IMR-90 (cell line): Measurements from ENCODE around the gene LRP1B. TPM values are rescaled to one million over a fixed set of nuclear protein-coding genes. Genes with fewer than 3 reads are reported as not detected.

ENCODE experiments used
- ATAC-seq: fragments of 200-7000 bp; cut with Tn5 transposase; 2 replicates; pipeline ENCODE4 v1.9.1; 2020; ENCODE audit warnings: low read depth, mild to moderate bottlenecking, moderate library complexity
- BruUV-seq: library from RNA; stranded (reverse); fragments of 400-500 nt; replicated peaks from 2 replicates; lab custom pipeline; 2021; lab: Mats Ljungman, UMichigan
- CTCF ChIA-PET: fragments of 300-600 bp; formaldehyde crosslinking; extraction: SDS; loops from one replicate; lab custom pipeline; 2021; ENCODE audit warnings: antibody characterized with exemption; lab: Yijun Ruan, JAX
- POLR2A ChIA-PET: fragments of 300-600 bp; sonication (Branson Sonifier 250); formaldehyde crosslinking; loops from one replicate; lab custom pipeline; 2022; ENCODE audit warnings: antibody characterized with exemption; ENCODE audit not compliant: unreplicated experiment; lab: Charles Lee
- DNase-seq: peaks from one replicate; pipeline ENCODE4 v3.0.0; 2013
- H2AFZ ChIP-seq: replicated peaks from 2 replicates; pipeline ENCODE3; 2013; ENCODE audit warnings: low read length, mild to moderate bottlenecking; ENCODE audit not compliant: poor library complexity
- H2AK5ac ChIP-seq: 2 replicates; pipeline ENCODE4 v1.6.1; 2013; ENCODE audit warnings: low read depth, low read length, inconsistent platforms
- H2AK9ac ChIP-seq: replicated peaks from 2 replicates; pipeline ENCODE3; 2013; ENCODE audit warnings: mild to moderate bottlenecking, low read depth, low read length, moderate library complexity; ENCODE audit not compliant: poor library complexity
- H2BK120ac ChIP-seq: 2 replicates; pipeline ENCODE4 v1.6.1; 2013; ENCODE audit warnings: low read depth, low read length, inconsistent platforms
- H2BK15ac ChIP-seq: 3 replicates; pipeline ENCODE4 v1.6.1; 2013; ENCODE audit warnings: low read depth, low read length, inconsistent platforms
- H2BK20ac ChIP-seq: 2 replicates; pipeline ENCODE4 v1.6.1; 2013; ENCODE audit warnings: low read depth, mild to moderate bottlenecking, inconsistent platforms, low read length, moderate library complexity
- H2BK5ac ChIP-seq: 2 replicates; pipeline ENCODE4 v1.6.1; 2013; ENCODE audit warnings: mild to moderate bottlenecking, low read depth, low read length, inconsistent platforms; ENCODE audit not compliant: poor library complexity, severe bottlenecking
- H3K14ac ChIP-seq: replicated peaks from 2 replicates; pipeline ENCODE4 v1.6.1; 2013; ENCODE audit warnings: low read depth, low read length, inconsistent platforms
- H3K18ac ChIP-seq: 2 replicates; pipeline ENCODE4 v1.6.1; 2013; ENCODE audit warnings: low read depth, low read length, control low read depth
- H3K23ac ChIP-seq: 2 replicates; pipeline ENCODE4 v1.6.1; 2013; ENCODE audit warnings: low read depth, low read length, inconsistent platforms
- H3K27ac ChIP-seq: 2 replicates; pipeline ENCODE4 v1.5.1; 2013; ENCODE audit warnings: mild to moderate bottlenecking, control low read depth, low read length; ENCODE audit not compliant: insufficient read depth
- H3K27me3 ChIP-seq: 2 replicates; pipeline ENCODE4 v1.6.1; 2013; ENCODE audit warnings: low read length; ENCODE audit not compliant: control insufficient read depth, insufficient read depth
- H3K36me3 ChIP-seq: 2 replicates; pipeline ENCODE4 v1.6.1; 2013; ENCODE audit warnings: low read length, mixed read lengths; ENCODE audit not compliant: control insufficient read depth, insufficient read depth
- H3K4ac ChIP-seq: 2 replicates; pipeline ENCODE4 v1.6.1; 2013; ENCODE audit warnings: low read depth, low read length, inconsistent platforms
- H3K4me1 ChIP-seq: 2 replicates; pipeline ENCODE4 v1.6.1; 2013; ENCODE audit warnings: low read length, mixed read lengths; ENCODE audit not compliant: control insufficient read depth, insufficient read depth
- H3K4me2 ChIP-seq: 2 replicates; pipeline ENCODE4 v1.6.1; 2013; ENCODE audit warnings: low read depth, mild to moderate bottlenecking, control low read depth, low read length, moderate library complexity
- H3K4me3 ChIP-seq: 2 replicates; pipeline ENCODE4 v1.5.1; 2013; ENCODE audit warnings: low read depth, mild to moderate bottlenecking, control low read depth, low read length, moderate library complexity; ENCODE audit not compliant: insufficient read depth
- H3K56ac ChIP-seq: 2 replicates; pipeline ENCODE4 v1.6.1; 2013; ENCODE audit warnings: low read length, inconsistent platforms; ENCODE audit not compliant: insufficient read depth; ENCODE audit errors: extremely low read depth
- H3K79me1 ChIP-seq, 2 experiments: 2 replicates each; pipeline ENCODE4 v1.6.1; 2013; ENCODE audit warnings: low read length in 2 of 2, inconsistent platforms in 1 of 2, low read depth in 1 of 2
- H3K9ac ChIP-seq: 2 replicates; pipeline ENCODE4 v1.6.1; 2013; ENCODE audit warnings: low read depth, low read length, control low read depth
- H3K9me1 ChIP-seq: 2 replicates; pipeline ENCODE4 v1.6.1; 2013; ENCODE audit warnings: low read length, inconsistent platforms; ENCODE audit not compliant: insufficient read depth
- H3K9me3 ChIP-seq: 2 replicates; pipeline ENCODE4 v1.6.1; 2013; ENCODE audit warnings: low read length; ENCODE audit not compliant: control insufficient read depth, insufficient read depth
- H4K20me1 ChIP-seq: 2 replicates; pipeline ENCODE4 v1.6.1; 2013; ENCODE audit warnings: low read length, inconsistent platforms; ENCODE audit not compliant: insufficient read depth
- H4K5ac ChIP-seq: 2 replicates; pipeline ENCODE4 v1.6.1; 2013; ENCODE audit warnings: mild to moderate bottlenecking, low read depth, low read length, control low read depth
- H4K8ac ChIP-seq, 2 experiments: 2 replicates each; pipeline ENCODE4 v1.6.1; 2013; ENCODE audit warnings: low read depth in 2 of 2, low read length in 2 of 2, control low read depth in 1 of 2, inconsistent platforms in 1 of 2
- H4K91ac ChIP-seq: 2 replicates; pipeline ENCODE4 v1.6.1; 2013; ENCODE audit warnings: low read depth, low read length, inconsistent platforms; ENCODE audit not compliant: insufficient read depth
- MAFK ChIP-seq: IDR thresholded peaks from 2 replicates; pipeline ENCODE4 v1.6.1; 2012; ENCODE audit warnings: low read depth, low read length, improper control_type of control experiment
- MXI1 ChIP-seq: IDR thresholded peaks from 2 replicates; pipeline ENCODE4 v1.6.1; 2012; ENCODE audit warnings: low read depth, mild to moderate bottlenecking, low read length, moderate library complexity, borderline replicate concordance
- NFE2L2 ChIP-seq: fragments of 150-350 bp; IDR thresholded peaks from 2 replicates; pipeline ENCODE4 v1.6.1; 2016; ENCODE audit warnings: low read depth, mild to moderate bottlenecking, low read length
- POLR2A ChIP-seq: IDR thresholded peaks from 2 replicates; pipeline ENCODE4 v1.6.1; 2012; ENCODE audit warnings: mild to moderate bottlenecking, low read depth, low read length
- RAD21 ChIP-seq: IDR thresholded peaks from 2 replicates; pipeline ENCODE4 v1.6.1; 2012; ENCODE audit warnings: low read length, improper control_type of control experiment
- RCOR1 ChIP-seq: IDR thresholded peaks from 2 replicates; pipeline ENCODE4 v1.6.1; 2012; ENCODE audit warnings: mild to moderate bottlenecking, low read length, improper control_type of control experiment; ENCODE audit not compliant: insufficient replicate concordance
- RFX5 ChIP-seq: IDR thresholded peaks from 2 replicates; pipeline ENCODE4 v1.8.0; 2012; ENCODE audit warnings: low read depth, mild to moderate bottlenecking, low read length, moderate library complexity
- WGBS, 2 experiments: methylation state at CpG; one replicate each; pipeline versions ENCODE4 v1.1.5 to v1.1.7; 2013; ENCODE audit warnings: missing lambda C conversion rate in 2 of 2; ENCODE audit not compliant: insufficient read length in 1 of 2; ENCODE audit errors: extremely low coverage in 2 of 2; 5-methylcytosine and 5-hydroxymethylcytosine counted together
- dilution Hi-C: fragments of 300-500 bp; cut with HindIII; formaldehyde crosslinking; loops from one replicate; pipeline ENCODE4 v1.14.3; 2018; ENCODE audit warnings: low sequenced_read_pairs; ENCODE audit not compliant: unreplicated experiment
- in situ Hi-C: fragments of 300-500 bp; cut with MboI; formaldehyde crosslinking; loops from 3 replicates; pipeline ENCODE4 v1.14.3; 2019; ENCODE audit warnings: low sequenced_read_pairs, inconsistent platforms, mixed read lengths
- intact Hi-C: fragments of 100-400 bp; cut with micrococcal nuclease; formaldehyde crosslinking; loops from 2 replicates; pipeline ENCODE4 v1.10.0; 2022
- polyA plus RNA-seq, 3 experiments: library from polyadenylated mRNA; depleted of rRNA; stranded (reverse); fragments of >200 nt; gene quantifications; 2 replicates each; pipeline ENCODE4 v1.2.3, GENCODE V29; 2012; ENCODE audit warnings: low replicate concordance in 1 of 3
- total RNA-seq: library from RNA; depleted of rRNA; stranded (reverse); fragments of >200 nt; gene quantifications from 2 replicates; pipeline ENCODE4 v1.2.3, GENCODE V29; 2012

Gene LRP1B
- total and polyA plus RNA-seq, 2 of the 4 experiments (the other 2 are of a cell fraction): under 0.01 to 0.02 TPM

DNA sequence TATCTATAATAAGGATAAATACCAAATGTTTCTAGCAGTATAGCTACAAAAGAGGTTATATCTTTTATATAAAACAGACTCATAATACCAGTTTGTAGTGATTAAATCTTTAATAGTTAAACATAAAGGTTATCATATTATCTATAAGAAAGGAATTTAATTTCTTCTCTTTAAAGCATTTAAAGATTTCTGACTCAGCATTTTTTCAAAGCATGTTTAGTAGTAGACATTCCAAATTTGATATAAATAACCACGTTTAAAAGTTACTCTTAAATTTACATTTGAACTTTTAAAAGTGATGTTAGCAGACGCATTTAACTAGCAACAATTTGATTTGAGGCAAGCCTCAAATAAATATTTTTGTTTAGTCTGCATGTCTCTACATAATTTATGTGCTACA lies 1842.6 kb downstream of the LRP1B start:
- POLR2A ChIA-PET: no interaction called here
- Histone ChIP-seq H3K14ac (no peak overlapping the region), H2AK9ac (no peak overlapping the region), H2BK15ac (no peak overlapping the region), H3K9me1 (no peaks in the 10 kb centered on the region), H2AK5ac (no peak overlapping the region), H3K18ac (no peak overlapping the region), H4K91ac (no peak overlapping the region), H3K4ac (no peak overlapping the region), H4K8ac (no peak overlapping the region), H3K27me3 (no peaks in the 10 kb centered on the region), H3K56ac (no peak overlapping the region), H2AFZ (no peak overlapping the region), H2BK120ac (no peak overlapping the region), H3K23ac (no peak overlapping the region), H3K27ac (no peak overlapping the region), H4K5ac (no peak overlapping the region), H3K79me1 (no peaks in the 10 kb centered on the region), H2BK20ac (no peak overlapping the region), H3K9me3 (no peaks in the 10 kb centered on the region), H3K9ac (no peak overlapping the region), H2BK5ac (no peak overlapping the region), H3K36me3 (no peaks in the 10 kb centered on the region), H3K4me1 (no peaks in the 10 kb centered on the region), H4K20me1 (no peaks in the 10 kb centered on the region), H3K4me2 (no peak overlapping the region), H3K4me3 (no peak overlapping the region)
- intact Hi-C loops: no loop called here
- no peak for DNase-seq
- BruUV-seq: no TSS peak
- no CpG with 5 or more reads among the region's 2 CpGs for WGBS, 2 experiments
- dilution Hi-C loops: no loop called here
- in situ Hi-C loops: no loop called here
- no peak for ATAC-seq
- CTCF ChIA-PET: no interaction called here
- TF ChIP-seq RFX5 (no peak), MAFK (peak; percentile 95), MXI1 (no peak), NFE2L2 (no peak), RCOR1 (no peak), POLR2A (no peak), RAD21 (no peak)
